Astrocyte (in vitro differentiated cells and primary cell): ENCODE results near the gene YIF1B.
"Not testable (repeated sequence)": the region's sequence is repeated elsewhere in the genome, so short reads cannot be mapped to it uniquely, and the experiment has no call there.

ENCODE experiments used
- EZH2 ChIP-seq: IDR thresholded peaks from 2 replicates; pipeline ENCODE4 v1.6.1; 2012; ENCODE audit warnings: mild to moderate bottlenecking, low read length, inconsistent platforms; ENCODE audit not compliant: insufficient read depth
- TF ChIP-seq, protein P1 (sequence below): IDR thresholded peaks from 2 replicates; pipeline ENCODE4 v1.5.1; 2011; ENCODE audit warnings: low read depth, mild to moderate bottlenecking, inconsistent platforms, low read length, moderate library complexity; ENCODE audit not compliant: insufficient read depth

DNA sequence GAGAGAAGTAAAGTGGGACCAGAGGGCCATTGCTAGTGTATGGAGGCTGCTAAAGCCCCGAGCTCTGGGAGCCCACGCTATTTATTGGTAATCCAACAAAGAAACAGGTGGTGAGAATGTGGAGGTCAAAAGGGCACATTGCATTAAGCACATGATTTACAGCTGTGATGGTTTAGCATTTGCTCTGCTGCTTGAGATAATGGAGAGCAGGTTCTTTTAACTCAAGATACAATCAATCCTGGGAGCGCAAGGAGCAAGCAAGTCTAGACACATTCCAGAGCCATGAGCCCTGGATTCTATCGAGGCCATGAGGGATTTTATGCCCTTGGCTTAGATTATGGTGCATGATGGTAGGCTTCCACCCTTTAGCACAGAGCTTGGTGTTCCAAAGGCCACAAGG lies 23.3 kb upstream of the YIF1B start:
- TF ChIP-seq, protein P1, sequence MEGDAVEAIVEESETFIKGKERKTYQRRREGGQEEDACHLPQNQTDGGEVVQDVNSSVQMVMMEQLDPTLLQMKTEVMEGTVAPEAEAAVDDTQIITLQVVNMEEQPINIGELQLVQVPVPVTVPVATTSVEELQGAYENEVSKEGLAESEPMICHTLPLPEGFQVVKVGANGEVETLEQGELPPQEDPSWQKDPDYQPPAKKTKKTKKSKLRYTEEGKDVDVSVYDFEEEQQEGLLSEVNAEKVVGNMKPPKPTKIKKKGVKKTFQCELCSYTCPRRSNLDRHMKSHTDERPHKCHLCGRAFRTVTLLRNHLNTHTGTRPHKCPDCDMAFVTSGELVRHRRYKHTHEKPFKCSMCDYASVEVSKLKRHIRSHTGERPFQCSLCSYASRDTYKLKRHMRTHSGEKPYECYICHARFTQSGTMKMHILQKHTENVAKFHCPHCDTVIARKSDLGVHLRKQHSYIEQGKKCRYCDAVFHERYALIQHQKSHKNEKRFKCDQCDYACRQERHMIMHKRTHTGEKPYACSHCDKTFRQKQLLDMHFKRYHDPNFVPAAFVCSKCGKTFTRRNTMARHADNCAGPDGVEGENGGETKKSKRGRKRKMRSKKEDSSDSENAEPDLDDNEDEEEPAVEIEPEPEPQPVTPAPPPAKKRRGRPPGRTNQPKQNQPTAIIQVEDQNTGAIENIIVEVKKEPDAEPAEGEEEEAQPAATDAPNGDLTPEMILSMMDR: not testable (repeated sequence)
- TF ChIP-seq EZH2: not testable (repeated sequence)
